Esophagus muscularis mucosa (tissue), 4 donors: ENCODE results near the gene NNAT.

Experiments
- EP300 ChIP-seq: sonication (generic); formaldehyde crosslinking; IDR thresholded peaks from one replicate; pipeline ENCODE4 v1.6.1; 2017; ENCODE audit warnings: antibody characterized with exemption
- POLR2A ChIP-seq: fragments of 450-650 bp; IDR thresholded peaks from one replicate; pipeline ENCODE4 v1.6.1; 2017; ENCODE audit warnings: antibody characterized with exemption, moderate library complexity, mild to moderate bottlenecking, low read depth
- POLR2AphosphoS5 ChIP-seq, 2 donors: sonication (generic); formaldehyde crosslinking; IDR thresholded peaks; one replicate each; pipeline ENCODE4 v1.6.1; 2017; ENCODE audit warnings: antibody characterized with exemption in 2 of 2
- TF ChIP-seq, protein P1 (sequence below), 3 experiments: fragments of 200-600 bp in 2 of 3; fragments of 450-650 bp in 1 of 3; sonication (generic) in 2 of 3; IDR thresholded peaks; one replicate each; pipeline ENCODE4 v1.5.1; 2017 to 2019; ENCODE audit warnings: antibody characterized with exemption in 3 of 3, mild to moderate bottlenecking in 2 of 3, moderate library complexity in 1 of 3

DNA sequence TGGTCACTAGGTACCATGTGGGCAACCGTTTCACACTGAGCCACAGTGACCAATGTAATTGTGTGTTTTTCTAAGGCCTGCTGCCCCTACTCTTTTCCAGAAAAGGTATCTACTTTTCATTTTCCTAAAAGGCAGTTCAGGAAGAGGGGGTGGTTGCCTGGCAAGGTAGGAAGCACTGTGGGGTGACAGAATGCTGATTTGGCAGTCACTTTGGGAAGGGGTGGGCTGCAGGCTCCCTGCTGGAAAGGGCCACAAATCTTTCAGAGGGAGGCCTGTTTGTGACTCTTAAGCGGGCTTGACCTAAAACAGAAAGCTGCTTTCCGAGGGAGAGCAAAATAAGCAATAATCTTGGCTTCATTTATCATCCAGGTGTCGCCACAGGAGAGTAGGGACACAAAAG, 5.2 kb upstream of the NNAT start:
- TF ChIP-seq, protein P1, sequence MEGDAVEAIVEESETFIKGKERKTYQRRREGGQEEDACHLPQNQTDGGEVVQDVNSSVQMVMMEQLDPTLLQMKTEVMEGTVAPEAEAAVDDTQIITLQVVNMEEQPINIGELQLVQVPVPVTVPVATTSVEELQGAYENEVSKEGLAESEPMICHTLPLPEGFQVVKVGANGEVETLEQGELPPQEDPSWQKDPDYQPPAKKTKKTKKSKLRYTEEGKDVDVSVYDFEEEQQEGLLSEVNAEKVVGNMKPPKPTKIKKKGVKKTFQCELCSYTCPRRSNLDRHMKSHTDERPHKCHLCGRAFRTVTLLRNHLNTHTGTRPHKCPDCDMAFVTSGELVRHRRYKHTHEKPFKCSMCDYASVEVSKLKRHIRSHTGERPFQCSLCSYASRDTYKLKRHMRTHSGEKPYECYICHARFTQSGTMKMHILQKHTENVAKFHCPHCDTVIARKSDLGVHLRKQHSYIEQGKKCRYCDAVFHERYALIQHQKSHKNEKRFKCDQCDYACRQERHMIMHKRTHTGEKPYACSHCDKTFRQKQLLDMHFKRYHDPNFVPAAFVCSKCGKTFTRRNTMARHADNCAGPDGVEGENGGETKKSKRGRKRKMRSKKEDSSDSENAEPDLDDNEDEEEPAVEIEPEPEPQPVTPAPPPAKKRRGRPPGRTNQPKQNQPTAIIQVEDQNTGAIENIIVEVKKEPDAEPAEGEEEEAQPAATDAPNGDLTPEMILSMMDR (IDR thresholded peaks at IDR 0.05) = no peak
- TF ChIP-seq POLR2AphosphoS5 (IDR thresholded peaks at IDR 0.05) = no peak
- TF ChIP-seq POLR2A = no peak
- no peak for TF ChIP-seq EP300
